H54 (cell line): Measurements from ENCODE around the gene TAF12.
"Not testable (repeated sequence)": the region's sequence is repeated elsewhere in the genome, so short reads cannot be mapped to it uniquely, and the experiment has no call there.

ENCODE experiments used
- DNase-seq: peaks from one replicate; pipeline ENCODE4 v3.0.0; 2011; ENCODE audit warnings: low spot score, mixed read lengths; ENCODE audit not compliant: insufficient read length
- FAIRE-seq: peaks from 3 replicates; lab custom pipeline; 2011; peaks lifted over from hg19 to GRCh38; lab: Jason Lieb, UNC
- POLR2A ChIP-seq: IDR thresholded peaks from 2 replicates; pipeline ENCODE4 v1.6.1; 2011; ENCODE audit warnings: low read depth, mild to moderate bottlenecking, low read length

TAF12 gene

DNA sequence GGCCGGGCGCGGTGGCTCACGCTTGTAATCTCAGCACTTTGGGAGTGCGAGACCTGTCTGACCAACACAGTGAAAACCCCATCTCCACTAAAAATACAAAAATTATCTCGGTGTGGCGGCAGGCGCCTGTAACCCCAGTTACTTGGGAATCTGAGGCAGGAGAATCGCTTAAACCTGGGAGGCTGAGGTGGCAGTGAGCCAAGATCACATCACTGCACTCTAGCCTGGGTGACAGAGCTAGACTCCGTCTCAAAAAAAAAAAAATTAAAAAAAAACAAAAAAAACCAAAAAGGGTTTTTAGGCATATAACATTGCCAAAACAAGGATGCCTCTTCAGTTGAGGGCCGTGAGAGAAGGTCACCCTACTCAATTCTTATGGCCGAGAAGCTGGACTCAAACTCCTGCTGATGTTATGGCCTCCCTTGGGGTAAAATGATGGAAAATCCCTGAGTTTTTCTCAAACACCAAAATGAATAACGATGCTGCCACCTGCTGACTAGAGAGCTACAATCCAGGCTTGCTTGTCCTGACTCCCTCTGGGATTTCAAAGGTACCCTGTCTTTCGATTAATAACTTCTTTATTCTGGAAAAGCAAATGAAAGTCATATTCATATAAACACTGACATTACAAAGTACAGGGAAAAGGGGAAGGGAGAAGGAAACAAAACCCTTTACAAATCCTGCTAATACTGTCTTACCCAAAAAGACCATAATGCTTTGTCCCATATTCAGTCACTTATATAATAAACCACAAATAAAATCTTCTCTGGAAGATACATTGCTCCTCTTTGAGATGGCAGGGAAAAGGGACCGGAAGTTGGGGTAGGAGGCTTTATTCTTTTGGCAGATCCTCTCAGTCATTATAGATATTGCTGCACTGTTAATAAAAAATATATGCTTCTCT lies 40.1 kb downstream of the TAF12 start:
- no peak for TF ChIP-seq POLR2A
- no peak for DNase-seq
- peak; percentile 45 for FAIRE-seq

DNA sequence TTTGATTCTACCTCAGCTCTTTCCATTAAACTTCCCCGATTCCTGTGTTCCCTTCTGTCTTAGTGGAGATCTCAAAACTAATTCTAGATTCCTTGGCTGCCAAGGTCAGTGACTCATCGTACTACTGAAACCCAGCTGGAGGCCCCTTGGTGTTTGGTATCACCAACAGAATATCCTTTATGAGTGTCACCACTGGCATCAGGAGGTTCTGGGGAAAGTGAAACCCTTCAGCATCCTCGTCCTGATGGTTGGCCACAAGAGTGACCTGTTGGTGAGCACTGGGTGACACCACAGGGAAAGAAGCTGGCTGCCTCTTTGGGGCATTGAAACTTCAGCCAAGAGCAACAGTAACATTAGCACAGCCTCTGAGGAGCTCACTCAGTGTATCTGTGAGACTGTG lies 41.2 kb downstream of the TAF12 start:
- FAIRE-seq (peak; percentile 68), DNase-seq (peak; percentile 74)
- no peak for TF ChIP-seq POLR2A

DNA sequence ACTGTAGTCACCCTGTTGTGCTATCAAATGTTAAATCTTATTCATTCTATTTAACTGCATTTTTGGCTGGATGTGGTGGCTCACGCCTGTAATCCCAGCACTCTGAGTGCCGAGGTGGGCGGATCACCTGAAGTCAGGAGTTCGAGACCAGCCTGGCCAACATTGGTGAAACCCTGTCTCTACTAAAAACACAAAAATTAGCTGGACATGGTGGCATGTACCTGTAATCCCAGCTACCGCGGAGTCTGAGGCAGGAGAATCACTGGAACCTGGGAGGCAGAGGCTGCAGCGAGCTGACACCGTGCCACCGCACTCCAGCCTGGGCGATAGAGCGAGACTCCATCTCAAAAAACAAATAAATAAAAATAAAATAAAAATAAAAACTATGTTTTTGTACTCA lies 46.6 kb downstream of the TAF12 start:
- FAIRE-seq, DNase-seq: not testable (repeated sequence)

DNA sequence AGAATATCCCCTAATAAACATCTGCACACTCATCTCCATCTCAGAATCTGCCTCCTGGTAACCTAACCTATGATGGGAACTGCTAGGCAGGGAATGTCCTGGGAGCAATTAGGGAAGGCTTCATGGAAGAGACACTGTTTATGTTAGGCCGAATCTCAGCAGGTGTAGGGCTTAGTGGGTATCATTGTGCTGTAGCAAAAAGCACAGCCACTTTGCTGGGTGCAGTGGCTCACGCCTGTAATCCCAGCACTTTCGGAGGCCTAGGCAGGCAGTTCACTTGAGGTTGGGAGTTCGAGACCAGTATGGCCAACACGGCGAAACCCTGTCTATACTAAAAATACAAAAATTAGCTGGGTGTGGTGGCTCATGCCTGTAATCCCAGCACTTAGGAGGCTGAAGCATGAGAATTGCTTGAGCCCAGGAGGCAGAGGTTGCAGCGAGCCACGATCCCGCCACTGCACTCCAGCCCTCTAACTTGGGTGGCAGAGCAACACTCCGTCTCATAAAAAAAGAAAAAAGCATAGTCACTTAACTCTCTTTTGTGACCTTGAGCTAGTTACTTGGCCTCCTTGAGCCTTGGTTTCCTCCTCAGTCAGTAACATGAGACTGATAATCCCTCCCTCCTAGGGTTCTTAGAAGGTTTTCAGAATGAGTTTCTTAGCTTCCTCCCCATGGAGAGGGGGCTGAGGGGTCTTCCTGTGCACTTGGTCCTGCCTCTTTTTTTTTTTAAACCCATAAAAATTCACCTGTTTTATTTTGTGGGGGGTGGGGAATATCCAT lies 47.3 kb downstream of the TAF12 start:
- TF ChIP-seq POLR2A: no peak
- no peak for DNase-seq
- no peak for FAIRE-seq

DNA sequence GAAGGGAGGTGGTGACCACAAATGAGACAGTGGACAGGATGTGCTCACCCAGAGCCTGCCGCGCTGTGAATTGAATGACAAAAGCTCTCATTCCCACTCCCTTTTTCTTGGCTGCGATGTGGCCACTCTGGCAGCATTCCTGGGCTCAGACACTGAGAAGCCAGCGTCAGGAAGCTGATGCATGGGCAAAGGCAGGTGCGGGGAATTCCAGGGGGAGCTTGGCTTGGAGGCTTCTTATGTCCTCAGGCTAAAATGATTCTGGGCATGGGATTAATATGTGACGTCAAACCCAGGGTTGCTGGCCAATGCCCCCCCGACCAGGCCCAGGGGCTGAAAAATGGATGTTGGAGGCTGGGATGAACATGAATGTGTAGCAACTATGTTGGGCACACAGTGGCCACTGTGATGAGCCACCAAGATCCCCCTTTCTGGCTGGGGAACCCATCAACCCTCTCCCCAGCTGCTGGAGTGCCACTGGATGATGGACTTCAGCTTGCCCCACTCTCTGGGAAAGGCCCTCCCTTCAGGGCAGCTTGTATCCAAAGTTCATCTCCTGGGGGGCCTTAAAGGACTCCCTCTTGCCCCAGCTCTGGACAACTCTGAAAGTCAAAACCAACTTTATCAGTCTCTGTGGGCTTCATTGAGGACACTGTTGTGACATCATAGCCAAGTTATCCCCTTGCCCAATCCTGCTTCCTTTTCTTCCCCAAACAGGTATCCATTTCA lies 48.0 kb downstream of the TAF12 start:
- FAIRE-seq: peak; percentile 82
- not testable (repeated sequence) for DNase-seq

DNA sequence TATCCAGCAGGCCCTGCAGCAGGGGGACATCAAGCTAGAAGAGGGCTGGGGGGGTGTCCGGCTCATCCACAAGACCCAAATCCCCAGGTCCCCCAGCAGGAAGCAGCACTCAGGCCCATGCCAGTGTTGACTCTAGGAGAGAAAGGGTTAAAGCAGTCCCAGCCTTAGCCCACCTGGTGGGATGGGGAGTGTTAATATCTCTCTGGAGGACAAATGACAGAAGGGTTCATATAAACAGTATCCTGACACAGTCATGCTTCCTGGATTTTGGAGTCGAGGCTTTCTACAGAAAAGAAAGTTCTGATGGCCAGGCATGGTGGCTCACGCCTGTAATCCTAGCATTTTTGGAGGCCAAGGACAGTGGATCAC lies 48.9 kb downstream of the TAF12 start:
- FAIRE-seq, DNase-seq: not testable (repeated sequence)

DNA sequence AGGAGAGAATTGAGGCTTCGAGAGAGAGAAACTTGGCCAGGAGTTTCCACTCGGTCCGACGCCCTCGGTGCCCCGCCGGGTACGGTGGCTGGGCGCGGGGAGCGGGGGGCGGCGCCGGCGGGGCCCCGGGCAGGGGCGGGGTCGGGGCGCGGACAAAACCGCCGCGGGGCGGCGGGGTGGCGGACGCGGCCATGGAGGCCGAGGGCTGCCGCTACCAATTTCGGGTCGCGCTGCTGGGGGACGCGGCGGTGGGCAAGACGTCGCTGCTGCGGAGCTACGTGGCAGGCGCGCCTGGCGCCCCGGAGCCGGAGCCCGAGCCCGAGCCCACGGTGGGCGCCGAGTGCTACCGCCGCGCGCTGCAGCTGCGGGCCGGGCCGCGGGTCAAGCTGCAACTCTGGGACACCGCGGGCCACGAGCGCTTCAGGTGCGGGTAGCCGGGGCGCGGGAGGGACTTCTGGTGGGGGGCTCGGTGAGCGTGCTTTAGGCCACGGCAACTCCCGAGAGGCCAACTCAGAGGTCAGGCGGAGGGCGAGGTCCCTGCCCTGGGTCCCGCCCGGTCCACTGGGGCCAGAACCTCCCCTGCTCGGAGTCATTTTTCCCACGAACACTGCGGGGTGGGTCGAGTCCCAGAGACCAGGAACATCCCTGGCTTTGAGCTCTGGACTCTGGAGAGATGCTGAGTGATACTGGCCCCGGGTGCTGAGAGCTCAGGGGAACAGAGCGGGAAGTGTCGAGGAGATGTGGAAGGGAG lies 50.4 kb downstream of the TAF12 start:
- TF ChIP-seq POLR2A: no peak
- DNase-seq (no peak), FAIRE-seq (no peak)

DNA sequence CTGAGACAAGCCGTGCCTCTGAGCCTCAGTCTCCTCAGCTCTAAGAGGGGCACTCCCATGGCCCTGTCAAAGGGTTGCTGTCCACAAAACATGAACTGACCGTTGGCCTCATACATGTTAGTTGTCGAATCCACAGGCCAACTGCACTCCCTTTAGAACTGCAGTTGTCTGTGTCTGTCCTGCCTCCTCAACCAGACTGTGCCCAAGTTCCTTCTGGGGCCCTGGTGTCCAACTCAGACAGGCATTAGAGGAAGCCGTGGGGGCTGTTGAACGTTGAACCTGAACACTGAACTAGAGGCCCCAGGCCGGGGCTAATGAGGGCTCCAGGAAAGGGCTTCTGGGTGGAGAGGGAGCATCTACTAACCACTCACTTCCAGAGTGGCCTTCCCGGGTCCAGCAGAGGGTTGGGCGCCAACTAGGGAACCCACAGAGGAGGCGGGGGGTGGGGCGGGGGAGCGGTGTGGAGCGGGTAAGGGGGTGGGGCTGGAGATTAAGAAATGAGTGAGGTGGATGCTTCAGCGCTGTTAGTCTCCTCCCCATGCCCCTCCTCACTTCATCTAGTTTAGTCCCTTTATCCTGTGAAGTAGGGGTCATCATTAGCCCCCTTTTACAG lies 51.1 kb downstream of the TAF12 start, which contains the start of gene RAB42:
Gene RAB42 (plus strand): TSS at position 558 of the 613 bp plus-strand sequence. CDS start 247 bp downstream, outside the sequence.
- TF ChIP-seq POLR2A: no peak
- DNase-seq (no peak), FAIRE-seq (no peak)

DNA sequence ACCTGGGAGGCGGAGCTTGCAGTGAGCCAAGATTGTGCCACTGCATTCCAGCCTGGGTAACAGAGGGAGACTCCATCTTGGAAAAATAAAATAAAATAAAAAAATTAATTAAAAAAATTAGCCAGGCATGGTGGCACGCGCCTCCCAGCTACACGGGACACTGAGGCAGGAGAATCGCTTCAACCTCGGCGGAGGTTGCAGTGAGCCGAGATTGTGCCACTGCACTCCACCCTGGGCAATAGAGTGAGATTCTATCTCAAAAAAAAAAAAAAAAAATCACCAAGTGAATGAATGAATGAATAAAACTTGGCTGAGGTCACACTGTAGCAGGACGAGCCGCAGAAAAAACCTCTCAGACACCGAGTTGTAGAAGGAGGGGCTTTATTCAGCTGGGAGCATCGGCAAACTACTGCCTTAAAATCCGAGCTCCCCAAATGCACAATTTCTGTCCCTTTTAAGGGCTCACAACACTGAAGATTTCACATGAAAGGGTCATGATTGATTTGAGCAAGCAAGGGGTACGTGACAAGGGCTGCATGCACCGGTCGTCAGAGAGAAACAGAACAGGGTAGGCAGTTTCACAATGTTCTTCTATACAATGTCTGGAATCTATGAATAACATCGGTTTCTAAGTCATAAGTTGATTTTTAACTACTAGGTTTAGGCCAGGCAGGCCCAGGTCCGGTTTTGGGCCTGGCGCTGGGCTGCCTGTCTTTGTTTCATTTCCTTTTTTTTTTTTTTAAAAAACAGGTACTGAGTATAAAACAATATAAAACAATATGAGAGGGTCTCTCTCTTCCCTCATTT lies 56.1 kb downstream of the TAF12 start:
- not testable (repeated sequence) for FAIRE-seq, DNase-seq

DNA sequence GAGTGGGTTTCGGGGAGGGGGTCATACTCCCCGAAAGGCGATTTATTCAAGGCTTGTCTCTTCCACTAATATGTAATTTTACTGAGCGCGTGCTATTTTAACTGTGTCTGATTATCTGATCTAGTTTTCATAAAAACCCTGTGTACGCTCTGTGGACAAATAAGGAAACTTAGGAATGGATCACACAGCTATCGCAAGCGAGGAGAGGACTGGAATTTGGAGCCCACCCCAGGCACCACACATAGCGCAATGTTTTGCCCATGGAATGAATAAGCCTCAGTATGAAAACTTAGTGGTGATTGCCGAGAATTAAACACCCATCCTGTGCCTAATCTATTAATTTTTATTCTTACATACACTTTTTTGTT lies 60.6 kb downstream of the TAF12 start:
- no peak for FAIRE-seq
- no peak for DNase-seq
- TF ChIP-seq POLR2A: no peak

DNA sequence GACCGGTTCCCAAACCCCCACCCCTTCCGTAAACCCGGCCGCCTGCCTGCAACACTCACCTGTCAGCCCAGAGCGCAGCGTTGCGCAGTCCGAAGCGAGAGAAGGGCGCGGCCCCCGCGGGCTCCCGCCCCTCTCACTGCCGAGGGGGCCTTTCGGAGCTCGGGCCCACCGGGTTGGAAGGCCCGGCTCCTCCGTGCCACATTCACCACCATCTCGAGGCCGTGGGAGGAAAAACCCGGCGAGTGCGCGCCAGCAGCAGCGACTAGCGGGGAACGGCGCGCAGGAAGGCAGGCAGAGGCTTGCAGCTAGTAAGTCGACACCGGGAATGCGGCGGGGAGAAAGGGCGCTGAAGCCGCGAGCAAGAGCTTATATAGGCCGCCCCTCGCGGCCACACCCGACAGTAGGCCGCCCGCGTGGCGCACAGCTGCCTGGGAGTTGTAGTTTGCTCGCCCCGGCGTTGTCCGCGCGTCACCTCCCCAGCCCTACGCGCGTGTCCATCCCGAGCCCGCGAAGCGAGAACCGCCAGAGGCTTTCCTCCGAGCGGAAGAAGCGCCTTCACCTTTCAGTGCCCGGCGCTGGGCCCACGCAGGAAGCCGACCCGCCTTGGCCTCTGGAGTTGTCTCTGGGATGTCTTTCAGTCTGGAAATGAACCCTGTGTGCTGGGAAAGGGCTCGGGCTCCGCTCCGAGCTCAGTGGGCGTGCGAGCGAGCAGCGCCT lies 61.2 kb downstream of the TAF12 start:
- peak; percentile 89 for DNase-seq
- TF ChIP-seq POLR2A: peak; percentile 99
- no peak for FAIRE-seq
